Thyroid gland (tissue), 4 donors: Measurements from ENCODE around the gene UBE2O.

Experiments
- POLR2A ChIP-seq, 2 donors: fragments of 450-650 bp; IDR thresholded peaks; one replicate each; pipeline ENCODE4 v1.6.1; 2017; ENCODE audit warnings: antibody characterized with exemption in 2 of 2, mild to moderate bottlenecking in 2 of 2, moderate library complexity in 1 of 2
- TF ChIP-seq, protein P1 (sequence below), 6 experiments: fragments of 200-600 bp in 3 of 6; fragments of 450-650 bp in 3 of 6; sonication (generic) in 3 of 6; IDR thresholded peaks; one replicate each; pipeline ENCODE4 v1.5.1; 2016 to 2019; ENCODE audit warnings: antibody characterized with exemption in 6 of 6, mild to moderate bottlenecking in 2 of 6, inconsistent platforms in 1 of 6, moderate library complexity in 1 of 6

GRCh38 chr17:76492123-76492988 lies 39.4 kb upstream of the UBE2O start:
- TF ChIP-seq, protein P1, sequence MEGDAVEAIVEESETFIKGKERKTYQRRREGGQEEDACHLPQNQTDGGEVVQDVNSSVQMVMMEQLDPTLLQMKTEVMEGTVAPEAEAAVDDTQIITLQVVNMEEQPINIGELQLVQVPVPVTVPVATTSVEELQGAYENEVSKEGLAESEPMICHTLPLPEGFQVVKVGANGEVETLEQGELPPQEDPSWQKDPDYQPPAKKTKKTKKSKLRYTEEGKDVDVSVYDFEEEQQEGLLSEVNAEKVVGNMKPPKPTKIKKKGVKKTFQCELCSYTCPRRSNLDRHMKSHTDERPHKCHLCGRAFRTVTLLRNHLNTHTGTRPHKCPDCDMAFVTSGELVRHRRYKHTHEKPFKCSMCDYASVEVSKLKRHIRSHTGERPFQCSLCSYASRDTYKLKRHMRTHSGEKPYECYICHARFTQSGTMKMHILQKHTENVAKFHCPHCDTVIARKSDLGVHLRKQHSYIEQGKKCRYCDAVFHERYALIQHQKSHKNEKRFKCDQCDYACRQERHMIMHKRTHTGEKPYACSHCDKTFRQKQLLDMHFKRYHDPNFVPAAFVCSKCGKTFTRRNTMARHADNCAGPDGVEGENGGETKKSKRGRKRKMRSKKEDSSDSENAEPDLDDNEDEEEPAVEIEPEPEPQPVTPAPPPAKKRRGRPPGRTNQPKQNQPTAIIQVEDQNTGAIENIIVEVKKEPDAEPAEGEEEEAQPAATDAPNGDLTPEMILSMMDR (IDR thresholded peaks at IDR 0.05): no peak
- TF ChIP-seq POLR2A (IDR thresholded peaks at IDR 0.05): no peak
